ENCODE measurements around the gene SREBF2.
A peak's percentile ranks its signal among the peaks of the same experiment; 100 is the strongest.

Gene SREBF2

GRCh38 chr22:41800348-41801146 lies 32.4 kb upstream of the SREBF2 start, which contains the start of gene CCDC134:
CCDC134 (plus strand) TSS chr22:41800679; CDS start chr22:41808891, 8,212 bp downstream.
- Histone ChIP-seq H3K4me3 (peak within 1 kb of the TSS; percentile 85 to 95), H3K36me3 (no peaks in the 10 kb centered on the region), H3K27ac (peak within 1 kb of the TSS; percentile 81 to 87), H3K4me1 (peaks cover 4 to 20% (median 14%) of the 10 kb centered on the region in 4 donors), H3K27me3 (no peaks in the 10 kb centered on the region), H3K9me3 (no peaks in the 10 kb centered on the region)
- intact Hi-C loops (cut with DNase I; ENCODE audit: low total_unique reads) = no loop called here
- peak; percentile 87 to 95 for DNase-seq
- no peak for TF ChIP-seq CTCF (IDR thresholded peaks at IDR 0.05)

- TF ChIP-seq CTCF (IDR thresholded peaks at IDR 0.05) = no peak
- peaks cover 4 to 20% (median 14%) of the 10 kb centered on the region in 4 donors for H3K4me1 ChIP-seq
- no peaks in the 10 kb centered on the region for H3K27me3 ChIP-seq
- DNase-seq = no peak
- peak overlapping the region; percentile 85 to 95 for H3K4me3 ChIP-seq
- H3K36me3 ChIP-seq = no peaks in the 10 kb centered on the region
- no peaks in the 10 kb centered on the region for H3K9me3 ChIP-seq
- intact Hi-C loops (cut with DNase I; ENCODE audit: low total_unique reads) = no loop called here
- peak overlapping the region; percentile 81 to 87 for H3K27ac ChIP-seq
These were observed 31.6 kb upstream of the SREBF2 start for GRCh38 chr22:41801147-41801819.

- intact Hi-C loops (cut with DNase I; ENCODE audit: low total_unique reads) = no loop called here
- Histone ChIP-seq H3K27me3 (no peaks in the 10 kb centered on the region), H3K27ac (no peak overlapping the region), H3K36me3 (no peaks in the 10 kb centered on the region), H3K9me3 (no peaks in the 10 kb centered on the region), H3K4me3 (no peak overlapping the region), H3K4me1 (peaks cover 4 to 20% (median 14%) of the 10 kb centered on the region in 4 donors)
- no peak for DNase-seq
- no peak for TF ChIP-seq CTCF (IDR thresholded peaks at IDR 0.05)
These were observed 31.0 kb upstream of the SREBF2 start for GRCh38 chr22:41801886-41802285.

GRCh38 chr22:41805639-41806038 lies 27.3 kb upstream of the SREBF2 start:
- no peak for TF ChIP-seq CTCF (IDR thresholded peaks at IDR 0.05)
- DNase-seq = no peak
- no peak overlapping the region for H3K27ac ChIP-seq
- peaks cover 4 to 12% (median 9%) of the 10 kb centered on the region in 4 donors for H3K4me1 ChIP-seq
- H3K27me3 ChIP-seq = no peaks in the 10 kb centered on the region
- no peak overlapping the region for H3K4me3 ChIP-seq
- intact Hi-C loops (cut with DNase I; ENCODE audit: low total_unique reads) = no loop called here
- peaks cover 4 to 21% (median 8%) of the 10 kb centered on the region in 3 donors for H3K36me3 ChIP-seq
- H3K9me3 ChIP-seq = no peaks in the 10 kb centered on the region

- no peaks in the 10 kb centered on the region for H3K27me3 ChIP-seq
- H3K4me1 ChIP-seq = no peaks in the 10 kb centered on the region
- no peak for DNase-seq
- H3K9me3 ChIP-seq = no peaks in the 10 kb centered on the region
- no peak overlapping the region for H3K27ac ChIP-seq
- intact Hi-C loops (cut with DNase I; ENCODE audit: low total_unique reads) = no loop called here
- H3K36me3 ChIP-seq = peaks cover 4 to 41% (median 14%) of the 10 kb centered on the region in 3 donors
- no peak for TF ChIP-seq CTCF (IDR thresholded peaks at IDR 0.05)
- H3K4me3 ChIP-seq = no peak overlapping the region
These were observed 24.5 kb upstream of the SREBF2 start for GRCh38 chr22:41808400-41808799.

All from tibial artery (tissue), 4 donors.